GM21381 (cell line): ENCODE data around the gene MIA.
"Not testable (repeated sequence)": the region's sequence is repeated elsewhere in the genome, so short reads cannot be mapped to it uniquely, and the experiment has no call there.

Experiments
- ATAC-seq: cut with Tn5 transposase; IDR thresholded peaks from one replicate; pipeline ENCODE4 v1.9.1; 2021; ENCODE audit warnings: mild to moderate bottlenecking, moderate library complexity; ENCODE audit not compliant: unreplicated experiment

Gene MIA

GRCh38 chr19:40750058-40750873, 25.1 kb upstream of the MIA start, which contains the start of gene ACTMAP:
ACTMAP (minus strand) TSS chr19:40750477; CDS start chr19:40749803, 674 bp downstream.
- ATAC-seq = peak; percentile 83

GRCh38 chr19:40750874-40751537, 24.3 kb upstream of the MIA start, which contains the start of gene SNRPA:
SNRPA (plus strand) TSS chr19:40751203; CDS start chr19:40751409, 206 bp downstream.
- peak; percentile 55 for ATAC-seq

- ATAC-seq = no peak
Measured at GRCh38 chr19:40752257-40752781, 23.0 kb upstream of the MIA start.

- ATAC-seq = no peak
Measured at GRCh38 chr19:40754611-40755247, 20.6 kb upstream of the MIA start.

- no peak for ATAC-seq
Measured at GRCh38 chr19:40755248-40755624, 20.1 kb upstream of the MIA start.

- no peak for ATAC-seq
Measured at GRCh38 chr19:40755791-40756190, 19.5 kb upstream of the MIA start.

GRCh38 chr19:40756502-40757110, 18.7 kb upstream of the MIA start:
- ATAC-seq = no peak

GRCh38 chr19:40758491-40758890, 16.8 kb upstream of the MIA start:
- ATAC-seq = no peak

GRCh38 chr19:40759352-40759751, 16.0 kb upstream of the MIA start:
- ATAC-seq = no peak

- ATAC-seq = no peak
Measured at GRCh38 chr19:40762754-40763470, 12.4 kb upstream of the MIA start.

- ATAC-seq = no peak
Measured at GRCh38 chr19:40763526-40763925, 11.8 kb upstream of the MIA start.

- ATAC-seq = no peak
Measured at GRCh38 chr19:40763963-40764362, 11.4 kb upstream of the MIA start.

- not testable (repeated sequence) for ATAC-seq
Measured at GRCh38 chr19:40766385-40766784, 8.9 kb upstream of the MIA start.

- no peak for ATAC-seq
Measured at GRCh38 chr19:40768869-40769268, 6.5 kb upstream of the MIA start.

GRCh38 chr19:40771101-40771862, 4.0 kb upstream of the MIA start:
- ATAC-seq = not testable (repeated sequence)

- ATAC-seq = no peak
Measured at GRCh38 chr19:40775632-40776022, 306 bp downstream of the MIA start.

GRCh38 chr19:40776364-40776763, 1.0 kb downstream of the MIA start:
- ATAC-seq = no peak

- peak; percentile 63 for ATAC-seq
Measured at GRCh38 chr19:40776932-40777644, 1.8 kb downstream of the MIA start.

- ATAC-seq = no peak
Measured at GRCh38 chr19:40777645-40777936, 2.3 kb downstream of the MIA start.
